ENCODE measurements around the gene JADE1.

- TF ChIP-seq, protein P1, sequence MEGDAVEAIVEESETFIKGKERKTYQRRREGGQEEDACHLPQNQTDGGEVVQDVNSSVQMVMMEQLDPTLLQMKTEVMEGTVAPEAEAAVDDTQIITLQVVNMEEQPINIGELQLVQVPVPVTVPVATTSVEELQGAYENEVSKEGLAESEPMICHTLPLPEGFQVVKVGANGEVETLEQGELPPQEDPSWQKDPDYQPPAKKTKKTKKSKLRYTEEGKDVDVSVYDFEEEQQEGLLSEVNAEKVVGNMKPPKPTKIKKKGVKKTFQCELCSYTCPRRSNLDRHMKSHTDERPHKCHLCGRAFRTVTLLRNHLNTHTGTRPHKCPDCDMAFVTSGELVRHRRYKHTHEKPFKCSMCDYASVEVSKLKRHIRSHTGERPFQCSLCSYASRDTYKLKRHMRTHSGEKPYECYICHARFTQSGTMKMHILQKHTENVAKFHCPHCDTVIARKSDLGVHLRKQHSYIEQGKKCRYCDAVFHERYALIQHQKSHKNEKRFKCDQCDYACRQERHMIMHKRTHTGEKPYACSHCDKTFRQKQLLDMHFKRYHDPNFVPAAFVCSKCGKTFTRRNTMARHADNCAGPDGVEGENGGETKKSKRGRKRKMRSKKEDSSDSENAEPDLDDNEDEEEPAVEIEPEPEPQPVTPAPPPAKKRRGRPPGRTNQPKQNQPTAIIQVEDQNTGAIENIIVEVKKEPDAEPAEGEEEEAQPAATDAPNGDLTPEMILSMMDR (IDR thresholded peaks at IDR 0.05): no peak
- no peak for TF ChIP-seq POLR2A (IDR thresholded peaks at IDR 0.05)
These were observed 15.4 kb upstream of the JADE1 start for GRCh38 chr4:128793859-128794672.

Measured in sigmoid colon (tissue), 3 donors.